ENCODE data around the gene SMARCC1.

- TF ChIP-seq CTCF (IDR thresholded peaks at IDR 0.05), result no peak
- no peak for TF ChIP-seq REST (IDR thresholded peaks at IDR 0.05)
- no peak for TF ChIP-seq CEBPB (IDR thresholded peaks at IDR 0.05)
- no peak for TF ChIP-seq ZFP36 (IDR thresholded peaks at IDR 0.05; ENCODE audit: borderline replicate concordance, partially characterized antibody)
- no peak for TF ChIP-seq POLR2A (IDR thresholded peaks at IDR 0.05; ENCODE audit: low read length)
- no peak for TF ChIP-seq USF2 (IDR thresholded peaks at IDR 0.05)
- TF ChIP-seq RFX5 (IDR thresholded peaks at IDR 0.05), result no peak
- no peak for TF ChIP-seq POLR2AphosphoS2 (conservative IDR thresholded peaks at IDR 0.05; ENCODE audit: low read length)
Measured at GRCh38 chr3:47607335-47607734, 174.4 kb downstream of the SMARCC1 start.

Measured in A549 (cell line).